IMR-90 (cell line): Measurements from ENCODE around the gene DNAJB8. TPM values are rescaled to one million over a fixed set of nuclear protein-coding genes. Genes with fewer than 3 reads are reported as not detected.

Source experiments
- ATAC-seq: fragments of 200-7000 bp; cut with Tn5 transposase; 2 replicates; pipeline ENCODE4 v1.9.1; 2020; ENCODE audit warnings: low read depth, mild to moderate bottlenecking, moderate library complexity
- BruUV-seq: library from RNA; stranded (reverse); fragments of 400-500 nt; replicated peaks from 2 replicates; lab custom pipeline; 2021; lab: Mats Ljungman, UMichigan
- CTCF ChIA-PET: fragments of 300-600 bp; formaldehyde crosslinking; extraction: SDS; loops from one replicate; lab custom pipeline; 2021; ENCODE audit warnings: antibody characterized with exemption; lab: Yijun Ruan, JAX
- POLR2A ChIA-PET: fragments of 300-600 bp; sonication (Branson Sonifier 250); formaldehyde crosslinking; loops from one replicate; lab custom pipeline; 2022; ENCODE audit warnings: antibody characterized with exemption; ENCODE audit not compliant: unreplicated experiment; lab: Charles Lee
- DNase-seq: peaks from one replicate; pipeline ENCODE4 v3.0.0; 2013
- H2AFZ ChIP-seq: replicated peaks from 2 replicates; pipeline ENCODE3; 2013; ENCODE audit warnings: low read length, mild to moderate bottlenecking; ENCODE audit not compliant: poor library complexity
- H2AK5ac ChIP-seq: 2 replicates; pipeline ENCODE4 v1.6.1; 2013; ENCODE audit warnings: low read depth, low read length, inconsistent platforms
- H2AK9ac ChIP-seq: replicated peaks from 2 replicates; pipeline ENCODE3; 2013; ENCODE audit warnings: mild to moderate bottlenecking, low read depth, low read length, moderate library complexity; ENCODE audit not compliant: poor library complexity
- H2BK120ac ChIP-seq: 2 replicates; pipeline ENCODE4 v1.6.1; 2013; ENCODE audit warnings: low read depth, low read length, inconsistent platforms
- H2BK15ac ChIP-seq: 3 replicates; pipeline ENCODE4 v1.6.1; 2013; ENCODE audit warnings: low read depth, low read length, inconsistent platforms
- H2BK20ac ChIP-seq: 2 replicates; pipeline ENCODE4 v1.6.1; 2013; ENCODE audit warnings: low read depth, mild to moderate bottlenecking, inconsistent platforms, low read length, moderate library complexity
- H2BK5ac ChIP-seq: 2 replicates; pipeline ENCODE4 v1.6.1; 2013; ENCODE audit warnings: mild to moderate bottlenecking, low read depth, low read length, inconsistent platforms; ENCODE audit not compliant: poor library complexity, severe bottlenecking
- H3K14ac ChIP-seq: replicated peaks from 2 replicates; pipeline ENCODE4 v1.6.1; 2013; ENCODE audit warnings: low read depth, low read length, inconsistent platforms
- H3K18ac ChIP-seq: 2 replicates; pipeline ENCODE4 v1.6.1; 2013; ENCODE audit warnings: low read depth, low read length, control low read depth
- H3K23ac ChIP-seq: 2 replicates; pipeline ENCODE4 v1.6.1; 2013; ENCODE audit warnings: low read depth, low read length, inconsistent platforms
- H3K27ac ChIP-seq: 2 replicates; pipeline ENCODE4 v1.5.1; 2013; ENCODE audit warnings: mild to moderate bottlenecking, control low read depth, low read length; ENCODE audit not compliant: insufficient read depth
- H3K27me3 ChIP-seq: 2 replicates; pipeline ENCODE4 v1.6.1; 2013; ENCODE audit warnings: low read length; ENCODE audit not compliant: control insufficient read depth, insufficient read depth
- H3K36me3 ChIP-seq: 2 replicates; pipeline ENCODE4 v1.6.1; 2013; ENCODE audit warnings: low read length, mixed read lengths; ENCODE audit not compliant: control insufficient read depth, insufficient read depth
- H3K4ac ChIP-seq: 2 replicates; pipeline ENCODE4 v1.6.1; 2013; ENCODE audit warnings: low read depth, low read length, inconsistent platforms
- H3K4me1 ChIP-seq: 2 replicates; pipeline ENCODE4 v1.6.1; 2013; ENCODE audit warnings: low read length, mixed read lengths; ENCODE audit not compliant: control insufficient read depth, insufficient read depth
- H3K4me2 ChIP-seq: 2 replicates; pipeline ENCODE4 v1.6.1; 2013; ENCODE audit warnings: low read depth, mild to moderate bottlenecking, control low read depth, low read length, moderate library complexity
- H3K4me3 ChIP-seq: 2 replicates; pipeline ENCODE4 v1.5.1; 2013; ENCODE audit warnings: low read depth, mild to moderate bottlenecking, control low read depth, low read length, moderate library complexity; ENCODE audit not compliant: insufficient read depth
- H3K56ac ChIP-seq: 2 replicates; pipeline ENCODE4 v1.6.1; 2013; ENCODE audit warnings: low read length, inconsistent platforms; ENCODE audit not compliant: insufficient read depth; ENCODE audit errors: extremely low read depth
- H3K79me1 ChIP-seq, 2 experiments: 2 replicates each; pipeline ENCODE4 v1.6.1; 2013; ENCODE audit warnings: low read length in 2 of 2, inconsistent platforms in 1 of 2, low read depth in 1 of 2
- H3K9ac ChIP-seq: 2 replicates; pipeline ENCODE4 v1.6.1; 2013; ENCODE audit warnings: low read depth, low read length, control low read depth
- H3K9me1 ChIP-seq: 2 replicates; pipeline ENCODE4 v1.6.1; 2013; ENCODE audit warnings: low read length, inconsistent platforms; ENCODE audit not compliant: insufficient read depth
- H3K9me3 ChIP-seq: 2 replicates; pipeline ENCODE4 v1.6.1; 2013; ENCODE audit warnings: low read length; ENCODE audit not compliant: control insufficient read depth, insufficient read depth
- H4K20me1 ChIP-seq: 2 replicates; pipeline ENCODE4 v1.6.1; 2013; ENCODE audit warnings: low read length, inconsistent platforms; ENCODE audit not compliant: insufficient read depth
- H4K5ac ChIP-seq: 2 replicates; pipeline ENCODE4 v1.6.1; 2013; ENCODE audit warnings: mild to moderate bottlenecking, low read depth, low read length, control low read depth
- H4K8ac ChIP-seq, 2 experiments: 2 replicates each; pipeline ENCODE4 v1.6.1; 2013; ENCODE audit warnings: low read depth in 2 of 2, low read length in 2 of 2, control low read depth in 1 of 2, inconsistent platforms in 1 of 2
- H4K91ac ChIP-seq: 2 replicates; pipeline ENCODE4 v1.6.1; 2013; ENCODE audit warnings: low read depth, low read length, inconsistent platforms; ENCODE audit not compliant: insufficient read depth
- CHD1 ChIP-seq: IDR thresholded peaks from 2 replicates; pipeline ENCODE4 v1.6.1; 2012; ENCODE audit warnings: low read depth, low read length, improper control_type of control experiment
- RFX5 ChIP-seq: IDR thresholded peaks from 2 replicates; pipeline ENCODE4 v1.8.0; 2012; ENCODE audit warnings: low read depth, mild to moderate bottlenecking, low read length, moderate library complexity
- WGBS, 2 experiments: methylation state at CpG; one replicate each; pipeline versions ENCODE4 v1.1.5 to v1.1.7; 2013; ENCODE audit warnings: missing lambda C conversion rate in 2 of 2; ENCODE audit not compliant: insufficient read length in 1 of 2; ENCODE audit errors: extremely low coverage in 2 of 2; 5-methylcytosine and 5-hydroxymethylcytosine counted together
- dilution Hi-C: fragments of 300-500 bp; cut with HindIII; formaldehyde crosslinking; loops from one replicate; pipeline ENCODE4 v1.14.3; 2018; ENCODE audit warnings: low sequenced_read_pairs; ENCODE audit not compliant: unreplicated experiment
- in situ Hi-C: fragments of 300-500 bp; cut with MboI; formaldehyde crosslinking; loops from 3 replicates; pipeline ENCODE4 v1.14.3; 2019; ENCODE audit warnings: low sequenced_read_pairs, inconsistent platforms, mixed read lengths
- intact Hi-C: fragments of 100-400 bp; cut with micrococcal nuclease; formaldehyde crosslinking; loops from 2 replicates; pipeline ENCODE4 v1.10.0; 2022
- polyA plus RNA-seq, 3 experiments: library from polyadenylated mRNA; depleted of rRNA; stranded (reverse); fragments of >200 nt; gene quantifications; 2 replicates each; pipeline ENCODE4 v1.2.3, GENCODE V29; 2012; ENCODE audit warnings: low replicate concordance in 1 of 3
- total RNA-seq: library from RNA; depleted of rRNA; stranded (reverse); fragments of >200 nt; gene quantifications from 2 replicates; pipeline ENCODE4 v1.2.3, GENCODE V29; 2012

Gene DNAJB8
- total and polyA plus RNA-seq, 2 of the 4 experiments (the other 2 are of a cell fraction) = not detected

DNA sequence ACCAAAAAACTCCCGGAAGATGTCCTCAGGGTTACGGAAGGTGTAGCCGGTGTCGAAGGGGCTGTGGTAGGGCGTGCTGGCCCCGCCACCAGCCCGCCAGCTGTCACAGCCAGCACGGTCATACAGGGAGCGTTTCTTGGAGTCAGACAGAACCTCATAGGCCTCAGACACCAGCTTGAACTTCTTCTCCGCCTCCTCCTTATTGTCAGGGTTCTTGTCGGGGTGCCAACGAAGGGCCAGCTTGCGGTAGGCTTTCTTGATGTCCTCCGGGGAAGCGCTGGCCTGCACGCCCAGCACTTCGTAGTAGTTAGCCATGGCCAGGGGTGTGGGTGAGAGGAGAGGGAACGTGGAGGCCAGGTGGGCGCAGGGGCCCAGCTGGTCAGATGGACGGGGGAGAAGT lies 3.8 kb downstream of the DNAJB8 start:
- Histone ChIP-seq H3K18ac (no peak overlapping the region), H3K36me3 (no peaks in the 10 kb centered on the region), H2BK15ac (no peak overlapping the region), H2BK5ac (no peak overlapping the region), H3K9me1 (peaks cover 4% of the 10 kb centered on the region; the same call in 1 of the 2 replicates), H3K4ac (no peak overlapping the region), H3K4me3 (no peak overlapping the region), H3K4me1 (no peaks in the 10 kb centered on the region), H3K27me3 (peaks cover 57% of the 10 kb centered on the region), H3K9me3 (no peaks in the 10 kb centered on the region), H3K56ac (no peak overlapping the region), H3K4me2 (no peak overlapping the region), H3K79me1 (no peaks in the 10 kb centered on the region), H2BK20ac (no peak overlapping the region), H2AK5ac (no peak overlapping the region), H3K27ac (no peak overlapping the region), H3K9ac (no peak overlapping the region), H4K8ac (no peak overlapping the region), H3K14ac (no peak overlapping the region), H2BK120ac (no peak overlapping the region), H4K20me1 (no peaks in the 10 kb centered on the region), H4K5ac (no peak overlapping the region), H4K91ac (no peak overlapping the region), H3K23ac (no peak overlapping the region), H2AK9ac (no peak overlapping the region), H2AFZ (no peak overlapping the region)
- no peak for TF ChIP-seq CHD1
- no peak for TF ChIP-seq RFX5
- ChIA-PET CTCF (no interaction called here), POLR2A (no interaction called here)
- intact Hi-C loops = no loop called here
- dilution Hi-C loops = no loop called here
- ATAC-seq (no peak), DNase-seq (no peak)
- no TSS peak for BruUV-seq
- WGBS, 2 experiments = 57% methylated on average over 9 of the region's 20 CpGs; no CpG with 5 or more reads in 1 of the 2 experiments
- in situ Hi-C loops = no loop called here
